Caco-2 (cell line): ENCODE results near the gene FNBP1. TPM values are rescaled to one million over a fixed set of nuclear protein-coding genes. Genes with fewer than 3 reads are reported as not detected.

Experiments used
- BruUV-seq: library from RNA; stranded (reverse); fragments of 400-500 nt; replicated peaks from 2 replicates; lab custom pipeline; 2021; lab: Mats Ljungman, UMichigan
- CTCF ChIA-PET: fragments of 300-600 bp; sonication (Branson Sonifier 250); formaldehyde crosslinking; loops from one replicate; lab custom pipeline; 2022; ENCODE audit warnings: antibody characterized with exemption; lab: Charles Lee
- POLR2A ChIA-PET: fragments of 300-600 bp; sonication (Branson Sonifier 250); formaldehyde crosslinking; loops from one replicate; lab custom pipeline; 2022; ENCODE audit warnings: antibody characterized with exemption; lab: Charles Lee
- DNase-seq, 2 experiments: peaks; one replicate each; pipeline versions ENCODE4 v3.0.0 to v3.0.0-alpha.2; 2020 to 2022
- H3K27me3 ChIP-seq: replicated peaks from 2 replicates; pipeline ENCODE4 v1.6.0; 2011; ENCODE audit warnings: low read length; ENCODE audit not compliant: control insufficient read depth, insufficient read depth
- H3K36me3 ChIP-seq: 2 replicates; pipeline ENCODE4 v1.5.1; 2011; ENCODE audit warnings: low read length; ENCODE audit not compliant: control insufficient read depth, insufficient read depth
- H3K4me1 ChIP-seq: fragments of 250-450 bp; sonication (Bioruptor Pico); 2 replicates; pipeline ENCODE4 v1.5.1; 2020; ENCODE audit warnings: mild to moderate bottlenecking
- H3K4me3 ChIP-seq: 2 replicates; pipeline ENCODE4 v1.5.1; 2011; ENCODE audit warnings: low read depth, mild to moderate bottlenecking, control low read depth, low read length
- H3K9me3 ChIP-seq: fragments of 250-450 bp; sonication (Bioruptor Pico); 2 replicates; pipeline ENCODE4 v1.5.1; 2020; ENCODE audit warnings: mild to moderate bottlenecking, moderate library complexity
- H3K27ac Mint-ChIP-seq: one replicate; pipeline ENCODE4 v1.8.0; 2022; ENCODE audit warnings: mixed read lengths; ENCODE audit not compliant: unreplicated experiment
- H3K27me3 Mint-ChIP-seq: one replicate; pipeline ENCODE4 v1.8.0; 2022; ENCODE audit warnings: mixed read lengths; ENCODE audit not compliant: insufficient read depth, unreplicated experiment
- H3K36me3 Mint-ChIP-seq: one replicate; pipeline ENCODE4 v1.8.0; 2022; ENCODE audit warnings: mild to moderate bottlenecking, mixed read lengths; ENCODE audit not compliant: insufficient read depth, unreplicated experiment
- H3K4me1 Mint-ChIP-seq: one replicate; pipeline ENCODE4 v1.8.0; 2022; ENCODE audit warnings: low read depth, mixed read lengths; ENCODE audit not compliant: unreplicated experiment
- H3K4me3 Mint-ChIP-seq: one replicate; pipeline ENCODE4 v1.8.0; 2022; ENCODE audit warnings: mild to moderate bottlenecking, moderate library complexity, mixed read lengths; ENCODE audit not compliant: unreplicated experiment
- H3K9me3 Mint-ChIP-seq: one replicate; pipeline ENCODE4 v1.8.0; 2022; ENCODE audit warnings: mixed read lengths; ENCODE audit not compliant: unreplicated experiment
- CTCF ChIP-seq, 2 experiments: fragments of 200-600 bp in 1 of 2; IDR thresholded peaks; 1 replicate in 1 of 2; 2 replicates in 1 of 2; pipeline versions ENCODE4 v1.5.1 to v1.8.0; 2011 to 2022; ENCODE audit warnings: antibody characterized with exemption in 1 of 2, control low read depth in 1 of 2, inconsistent platforms in 1 of 2, low read depth in 1 of 2, low read length in 1 of 2, mild to moderate bottlenecking in 1 of 2, moderate library complexity in 1 of 2; ENCODE audit not compliant: insufficient read depth in 1 of 2, severe bottlenecking in 1 of 2, unreplicated experiment in 1 of 2
- intact Hi-C: fragments of 100-400 bp; cut with micrococcal nuclease; formaldehyde crosslinking; loops from one replicate; pipeline ENCODE4 v1.10.0; 2022; ENCODE audit not compliant: unreplicated experiment
- total RNA-seq: library from RNA; stranded (reverse); gene quantifications from 2 replicates; pipeline ENCODE4 v1.2.3, GENCODE V29; 2022

FNBP1 gene
- total RNA-seq, 1 experiment from 2014 or later = 33.2 TPM

DNA sequence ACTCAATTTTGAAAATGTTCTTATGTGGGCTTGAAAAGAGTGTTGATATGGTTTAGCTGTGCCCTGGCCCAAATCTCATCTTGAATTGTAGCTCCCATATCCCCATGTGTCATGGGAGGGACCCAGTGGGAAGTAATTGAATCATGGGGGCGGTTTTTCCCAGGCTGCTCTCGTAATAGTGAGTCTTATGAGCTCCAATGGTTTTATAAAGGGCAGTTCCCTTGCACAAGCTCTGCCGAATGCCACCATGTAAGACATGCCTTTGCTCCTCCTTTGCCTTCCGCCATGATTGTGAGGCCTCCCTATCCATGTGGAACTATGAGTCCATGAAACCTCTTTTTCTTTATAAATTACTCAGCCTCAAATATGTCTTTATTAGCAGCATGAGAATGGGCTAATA is 136.7 kb downstream of the FNBP1 start:
- intact Hi-C loops = no loop called here
- no peaks in the 10 kb centered on the region for H3K9me3 Mint-ChIP-seq
- no TSS peak for BruUV-seq
- no peaks in the 10 kb centered on the region for H3K9me3 ChIP-seq
- H3K4me1 ChIP-seq = 0 out of 2 replicates have a peak, but pooled peaks cover 3% of the 10 kb centered on the region
- no peak overlapping the region for H3K27ac Mint-ChIP-seq
- POLR2A ChIA-PET = no interaction called here
- no peak for DNase-seq
- H3K4me3 ChIP-seq = no peak overlapping the region
- H3K36me3 ChIP-seq = no peaks in the 10 kb centered on the region
- no peaks in the 10 kb centered on the region for H3K27me3 ChIP-seq
- H3K36me3 Mint-ChIP-seq = peaks cover 14% of the 10 kb centered on the region
- no peaks in the 10 kb centered on the region for H3K4me1 Mint-ChIP-seq
- no peak for TF ChIP-seq CTCF (IDR thresholded peaks at IDR 0.05; ENCODE audit: insufficient read depth in 1 of 2, low read depth in 1 of 2, low read length in 1 of 2, severe bottlenecking in 1 of 2, unreplicated experiment in 1 of 2)
- CTCF ChIA-PET = no interaction called here
- H3K27me3 Mint-ChIP-seq = no peaks in the 10 kb centered on the region
- H3K4me3 Mint-ChIP-seq = no peak overlapping the region

DNA sequence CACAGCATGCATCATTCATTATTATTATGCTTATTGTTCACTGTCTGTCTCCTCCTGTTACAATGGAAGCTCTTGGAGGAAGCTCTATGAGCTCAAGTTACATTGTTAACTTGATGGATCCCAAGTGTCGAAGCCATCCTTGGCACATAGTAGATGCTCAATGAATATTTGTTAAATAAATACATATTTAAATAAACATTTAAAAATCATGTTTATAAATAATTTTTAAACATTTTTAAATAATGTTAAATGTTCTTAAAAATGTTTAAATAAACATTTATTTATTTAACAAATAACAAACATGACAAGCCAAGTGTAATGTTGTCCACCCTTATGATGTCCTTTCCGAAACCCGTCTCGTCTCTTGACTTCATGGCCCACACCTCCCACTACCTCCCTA is 138.3 kb downstream of the FNBP1 start:
- Histone ChIP-seq H3K36me3 (no peaks in the 10 kb centered on the region), H3K4me3 (no peak overlapping the region), H3K9me3 (no peaks in the 10 kb centered on the region), H3K27me3 (no peaks in the 10 kb centered on the region), H3K4me1 (no peaks in the 10 kb centered on the region)
- no peaks in the 10 kb centered on the region for H3K27me3 Mint-ChIP-seq
- H3K4me1 Mint-ChIP-seq = no peaks in the 10 kb centered on the region
- H3K4me3 Mint-ChIP-seq = no peak overlapping the region
- H3K36me3 Mint-ChIP-seq = peaks cover 6% of the 10 kb centered on the region
- intact Hi-C loops = no loop called here
- ChIA-PET CTCF (no interaction called here), POLR2A (no interaction called here)
- no peak for DNase-seq
- H3K9me3 Mint-ChIP-seq = no peaks in the 10 kb centered on the region
- BruUV-seq = no TSS peak
- H3K27ac Mint-ChIP-seq = no peak overlapping the region
- no peak for TF ChIP-seq CTCF (IDR thresholded peaks at IDR 0.05; ENCODE audit: insufficient read depth in 1 of 2, low read depth in 1 of 2, low read length in 1 of 2, severe bottlenecking in 1 of 2, unreplicated experiment in 1 of 2)

DNA sequence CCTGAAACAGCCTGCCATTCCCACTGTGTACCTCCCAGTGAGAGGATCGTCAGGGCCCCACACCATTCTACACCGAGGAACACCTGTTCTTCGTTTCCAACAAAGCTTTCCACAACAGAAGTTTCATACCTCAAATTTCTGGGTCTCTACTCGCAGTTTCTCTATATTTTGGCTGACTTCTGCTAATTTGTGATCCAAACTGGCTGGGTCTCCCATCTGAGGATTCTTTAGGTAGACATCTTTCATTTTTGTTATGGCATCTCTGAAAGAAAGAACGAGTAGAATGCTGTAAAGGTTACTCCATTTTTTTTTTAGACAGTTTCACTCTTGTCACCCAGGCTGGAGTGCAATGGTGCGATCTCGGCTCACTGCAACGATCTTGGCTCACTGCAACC is 140.3 kb downstream of the FNBP1 start:
- POLR2A ChIA-PET = no interaction called here
- Histone ChIP-seq H3K27me3 (no peaks in the 10 kb centered on the region), H3K4me1 (no peaks in the 10 kb centered on the region)

More for the DNA sequence above, 140.3 kb downstream of the FNBP1 start:
- peaks cover 6% of the 10 kb centered on the region for H3K36me3 Mint-ChIP-seq
- DNase-seq = no peak
- H3K4me3 ChIP-seq = no peak overlapping the region
- CTCF ChIA-PET = no interaction called here
- H3K27ac Mint-ChIP-seq = no peak overlapping the region
- intact Hi-C loops = no loop called here
- no peaks in the 10 kb centered on the region for H3K36me3 ChIP-seq
- BruUV-seq = no TSS peak
- H3K4me3 Mint-ChIP-seq = no peak overlapping the region
- H3K9me3 Mint-ChIP-seq = no peaks in the 10 kb centered on the region
- no peak for TF ChIP-seq CTCF (IDR thresholded peaks at IDR 0.05; ENCODE audit: insufficient read depth in 1 of 2, low read depth in 1 of 2, low read length in 1 of 2, severe bottlenecking in 1 of 2, unreplicated experiment in 1 of 2)
- no peaks in the 10 kb centered on the region for H3K27me3 Mint-ChIP-seq
- no peaks in the 10 kb centered on the region for H3K9me3 ChIP-seq
- H3K4me1 Mint-ChIP-seq = no peaks in the 10 kb centered on the region
